IPS-NIHi7 (cell line): ENCODE results near the gene RFESD.
"Not testable (repeated sequence)": the region's sequence is repeated elsewhere in the genome, so short reads cannot be mapped to it uniquely, and the experiment has no call there.

Experiments used
- DNase-seq: peaks from one replicate; pipeline ENCODE4 v3.0.0; 2012; ENCODE audit warnings: mixed read lengths; ENCODE audit errors: extremely low spot score

RFESD gene

GRCh38 chr5:95664204-95664786 is 17.7 kb downstream of the RFESD start:
- DNase-seq = no peak

DNA sequence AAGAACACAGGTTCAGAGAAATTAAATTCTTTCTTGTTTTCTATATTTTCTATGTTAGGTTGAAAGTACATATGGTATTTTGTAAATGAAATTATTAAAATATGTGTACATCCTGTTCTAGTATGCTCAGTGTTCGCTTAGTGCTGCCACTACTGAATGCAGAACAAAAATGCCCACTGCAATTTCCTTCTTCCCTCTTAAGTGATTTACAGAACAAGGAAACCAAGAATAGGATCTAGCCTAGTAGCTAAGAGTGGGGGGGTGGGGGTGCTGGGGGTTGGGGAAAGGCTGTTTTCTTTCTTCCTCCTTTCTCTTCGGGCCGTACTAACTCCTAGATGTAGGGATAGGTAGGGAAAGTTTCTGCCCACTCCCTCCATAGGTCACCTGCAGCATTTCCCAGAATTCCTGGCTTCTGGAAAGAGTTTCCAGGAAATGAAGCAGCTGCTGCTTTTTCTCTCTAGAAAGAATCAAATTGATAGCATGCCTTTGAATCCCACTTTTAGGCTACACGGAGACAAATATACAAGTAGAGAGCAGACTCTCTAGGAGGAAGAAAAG is 20.6 kb downstream of the RFESD start:
- DNase-seq = no peak

- no peak for DNase-seq
These were observed 21.1 kb downstream of the RFESD start for GRCh38 chr5:95667678-95668077.

DNA sequence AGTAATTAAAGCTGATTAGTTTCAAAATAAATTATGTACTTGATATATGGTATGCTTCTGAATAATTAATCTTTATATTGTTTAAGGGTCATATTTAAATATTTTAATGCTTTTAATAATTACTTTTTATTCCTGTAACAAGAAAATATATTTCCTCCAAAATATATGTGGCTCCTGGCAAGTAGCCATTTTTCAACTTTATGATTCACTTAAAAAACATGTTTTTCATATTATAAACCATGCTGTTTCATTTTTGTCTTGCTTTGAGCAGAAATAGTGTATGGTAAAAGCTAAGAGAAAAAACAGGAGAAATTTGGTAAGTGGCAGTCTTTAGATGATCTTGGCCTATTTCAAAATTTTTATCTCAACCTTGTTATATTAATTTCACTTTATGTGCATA is 21.6 kb downstream of the RFESD start:
- no peak for DNase-seq

- no peak for DNase-seq
These were observed 22.2 kb downstream of the RFESD start for GRCh38 chr5:95668728-95669127.

- DNase-seq = peak; percentile 62
These were observed 23.0 kb downstream of the RFESD start for GRCh38 chr5:95669540-95669939.

DNA sequence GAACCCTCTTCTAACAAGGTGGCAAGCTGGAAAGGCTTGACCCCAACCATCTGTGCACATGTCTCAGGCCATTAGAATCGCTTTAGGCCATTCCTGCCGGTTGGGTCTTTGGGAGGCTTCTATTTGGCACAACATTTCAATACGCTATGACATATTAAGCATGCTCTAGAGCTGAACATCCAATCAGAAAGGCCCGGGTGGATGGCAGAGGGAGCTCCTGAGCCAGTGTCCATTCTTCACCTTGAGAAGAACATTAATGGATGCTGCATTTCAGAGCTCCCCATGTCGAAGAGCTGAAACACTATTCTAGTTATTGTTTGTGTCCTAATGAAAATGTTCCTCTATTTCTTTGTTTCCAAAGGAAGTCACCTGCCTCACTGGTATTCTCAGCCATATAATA is 23.4 kb downstream of the RFESD start:
- DNase-seq = no peak

DNA sequence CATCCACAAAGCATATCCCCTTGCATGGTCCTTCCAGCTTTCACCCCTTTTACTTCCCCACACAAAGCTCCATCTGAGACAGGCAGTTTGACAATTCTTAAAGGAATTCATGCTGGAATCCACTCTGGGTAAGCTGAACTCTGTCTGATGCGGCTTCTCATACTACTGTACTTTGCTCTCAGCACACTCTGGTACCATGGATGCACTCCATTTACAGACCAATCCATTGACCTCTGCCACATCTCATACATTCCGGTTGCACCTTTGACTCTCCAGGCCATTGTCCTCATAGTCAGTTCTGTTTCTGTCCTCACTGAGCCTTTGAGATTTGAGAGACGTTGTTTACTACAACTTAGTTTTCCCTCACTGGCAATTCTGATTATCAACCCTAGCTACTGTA is 24.0 kb downstream of the RFESD start:
- no peak for DNase-seq

DNA sequence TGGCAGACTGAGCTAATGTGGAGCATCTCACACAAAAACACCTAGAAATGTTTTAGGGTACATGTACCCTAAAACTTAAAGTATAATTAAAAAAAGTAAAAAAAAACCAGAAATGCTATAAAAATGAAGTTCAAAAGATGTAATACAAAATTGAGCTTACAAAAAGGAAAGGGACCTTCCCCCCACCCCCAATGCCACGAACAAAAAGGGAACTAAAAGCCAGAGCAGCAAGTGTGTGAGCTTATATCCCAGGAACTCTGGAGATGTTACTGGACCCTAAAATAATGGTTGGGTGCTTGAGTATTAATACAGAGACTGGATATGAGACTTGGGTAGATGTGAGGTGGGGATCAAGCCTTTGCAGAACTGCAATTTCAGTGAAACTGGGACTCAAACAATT is 25.2 kb downstream of the RFESD start:
- DNase-seq = no peak

- DNase-seq = no peak
These were observed 26.1 kb downstream of the RFESD start for GRCh38 chr5:95672641-95673040.

- no peak for DNase-seq
These were observed 26.5 kb downstream of the RFESD start for GRCh38 chr5:95673081-95673480.

DNA sequence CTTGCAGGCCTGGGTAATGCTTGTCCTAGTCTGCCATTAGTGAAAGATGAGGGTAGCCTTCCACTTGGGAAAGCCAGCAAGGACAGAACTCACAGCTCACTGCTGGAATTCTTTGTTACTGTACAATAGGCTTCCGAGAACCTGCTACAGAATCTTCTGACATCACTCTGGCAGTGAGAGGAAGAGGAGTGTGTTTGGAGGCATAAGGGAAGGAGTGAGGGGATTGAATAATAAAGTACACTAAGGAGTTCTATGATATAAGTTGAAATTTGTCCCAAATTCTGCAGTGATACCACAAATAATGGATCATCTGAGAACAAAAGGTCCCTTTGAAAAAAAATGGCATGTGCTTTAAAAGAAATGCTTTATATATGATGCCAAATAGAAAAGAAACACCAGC is 36.3 kb downstream of the RFESD start, which contains the start of gene SPATA9:
Gene SPATA9, minus strand, starts transcription at position 101 of the 400 bp plus-strand sequence. CDS start 137 bp downstream, outside the sequence.
- DNase-seq = no peak

DNA sequence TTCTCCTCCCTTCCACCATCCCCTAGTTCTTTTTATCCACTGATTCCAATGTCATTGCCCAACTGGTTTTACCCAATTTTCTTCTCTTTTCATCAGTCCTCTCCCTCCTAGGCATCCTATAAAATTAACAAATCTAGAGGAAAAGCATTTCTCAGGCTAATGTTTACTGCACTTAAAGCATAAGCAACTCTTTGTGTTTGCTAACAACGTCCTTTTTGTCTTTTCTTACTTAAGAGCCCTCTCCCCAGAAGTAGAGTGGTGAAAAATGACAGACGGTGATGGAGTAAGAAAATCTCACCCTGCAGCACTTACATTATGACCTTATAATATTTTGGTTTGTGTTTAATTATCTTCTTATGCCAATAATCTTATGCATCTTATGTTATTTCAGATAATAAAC is 37.8 kb downstream of the RFESD start:
- no peak for DNase-seq

GRCh38 chr5:95686651-95687050 is 40.1 kb downstream of the RFESD start:
- no peak for DNase-seq

DNA sequence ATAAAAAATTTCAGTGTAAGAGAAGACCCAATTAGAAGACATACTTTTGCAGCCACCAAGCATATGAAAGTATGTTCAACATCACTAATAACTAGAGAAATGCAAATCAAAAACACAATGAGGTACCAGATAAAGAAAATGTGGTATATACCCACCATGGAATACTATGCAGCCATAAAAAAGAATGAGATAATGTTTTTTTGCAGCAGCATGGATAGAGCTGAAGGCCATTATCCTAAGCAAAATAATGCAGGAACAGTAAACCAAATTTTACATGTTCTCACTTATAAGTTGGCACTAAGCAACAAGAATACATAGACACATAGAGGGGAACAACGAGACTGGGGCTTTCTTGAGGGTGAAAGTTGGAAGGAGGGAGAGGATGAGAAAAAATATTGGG is 43.1 kb downstream of the RFESD start:
- no peak for DNase-seq

DNA sequence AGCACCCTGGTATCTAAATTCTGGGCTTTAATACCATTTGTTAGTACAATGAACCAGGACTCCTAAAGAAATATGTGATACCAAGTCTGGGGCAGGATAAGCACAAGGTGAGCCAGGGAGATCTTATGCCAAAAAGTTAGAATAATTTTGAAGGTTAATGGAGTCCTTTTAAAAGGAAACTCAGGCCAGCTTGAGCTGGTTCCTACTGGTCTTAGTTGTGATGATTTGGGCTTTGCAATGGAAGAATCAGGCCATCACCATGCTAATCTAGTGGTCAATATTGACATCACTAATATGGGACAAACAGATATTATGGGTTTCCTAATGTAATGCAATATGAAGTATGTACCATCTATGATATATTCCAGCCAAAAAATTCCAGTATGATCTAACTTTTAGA is 43.8 kb downstream of the RFESD start:
- DNase-seq = no peak

DNA sequence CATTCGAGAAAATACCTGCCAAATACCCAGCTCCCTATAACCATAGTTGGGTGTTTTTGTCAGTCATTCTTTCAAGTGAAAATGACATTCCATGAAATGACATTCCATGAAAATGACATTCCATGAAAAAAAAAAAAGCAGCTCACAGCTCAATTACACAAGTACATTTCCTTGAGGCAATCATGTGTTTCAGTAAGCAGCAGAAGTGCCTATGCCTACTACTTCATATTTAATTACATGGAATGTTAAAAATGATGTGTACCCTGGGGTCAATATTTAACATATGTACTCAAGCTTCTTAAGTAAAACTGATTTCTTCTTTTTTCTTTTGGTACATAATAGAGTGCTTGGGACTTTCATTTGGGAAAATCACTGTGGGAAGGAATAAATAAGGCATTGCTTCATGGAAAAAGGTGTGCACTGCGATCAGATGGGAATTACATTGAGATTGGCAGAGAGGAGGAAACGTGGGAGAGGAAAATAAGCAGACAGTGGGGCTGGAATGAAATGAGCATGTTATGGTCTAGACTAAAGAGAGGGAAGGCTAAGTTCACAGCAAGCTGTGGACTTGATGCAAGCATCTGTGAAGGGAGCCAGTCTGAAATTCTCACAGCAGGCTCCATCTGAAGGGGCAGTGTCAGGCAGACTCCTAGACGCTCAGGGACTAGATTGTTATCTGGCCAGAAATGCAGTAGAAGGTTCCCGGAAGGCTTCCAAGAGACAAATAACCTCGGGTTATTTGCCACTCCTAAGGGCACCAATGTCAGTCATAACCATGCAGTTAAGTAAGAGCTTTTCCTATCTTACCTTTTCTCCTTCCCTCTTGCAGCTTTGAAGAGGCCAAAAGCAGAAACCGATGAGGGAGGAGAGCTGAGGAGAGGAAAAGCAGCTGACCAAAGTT is 51.5 kb downstream of the RFESD start:
- peak; percentile 22 for DNase-seq

GRCh38 chr5:95699337-95699736 is 52.8 kb downstream of the RFESD start:
- no peak for DNase-seq

DNA sequence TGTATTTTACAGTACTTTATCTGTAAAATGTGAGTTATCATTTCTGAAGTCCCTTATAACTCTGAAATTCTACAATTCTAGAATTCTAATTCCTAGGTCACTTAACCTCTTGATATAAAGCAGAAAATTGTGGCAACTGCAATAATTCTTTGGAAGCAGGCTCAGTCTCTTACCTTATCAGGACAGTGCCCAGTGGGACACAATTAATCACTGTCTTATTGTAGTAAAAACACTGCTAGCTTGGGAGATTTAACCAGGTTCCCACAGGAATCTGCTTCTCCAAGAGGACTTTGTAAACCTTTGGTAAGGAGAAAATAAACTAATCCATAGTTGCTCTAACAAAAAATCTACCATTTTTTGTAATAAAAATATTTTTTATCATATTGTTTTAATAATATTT is 54.5 kb downstream of the RFESD start:
- DNase-seq = no peak

DNA sequence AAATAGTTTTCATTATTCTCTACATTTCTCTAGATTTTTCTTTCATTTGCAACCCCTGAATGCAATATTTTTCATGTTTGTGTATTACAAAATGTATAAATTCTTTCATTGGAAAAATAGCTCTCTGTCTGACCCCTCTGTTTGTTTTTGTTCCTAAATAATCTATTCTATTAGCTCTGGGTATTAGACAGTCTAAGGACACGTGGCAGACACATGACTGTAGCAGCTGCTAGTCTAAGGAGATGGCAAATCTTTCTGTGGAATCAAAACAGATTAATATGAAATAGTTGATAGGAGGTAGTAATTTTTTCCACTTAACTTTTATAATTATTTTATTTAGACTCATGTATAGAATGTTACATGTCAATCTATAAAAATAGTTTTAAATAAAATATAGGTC is 57.6 kb downstream of the RFESD start:
- no peak for DNase-seq

- not testable (repeated sequence) for DNase-seq
These were observed 59.6 kb downstream of the RFESD start for GRCh38 chr5:95706196-95706595.

GRCh38 chr5:95707055-95707454 is 60.5 kb downstream of the RFESD start:
- DNase-seq = no peak
